WTC11 (cell line): Measurements from ENCODE around the gene TMEM176A. TPM values are rescaled to one million over a fixed set of nuclear protein-coding genes. Genes with fewer than 3 reads are reported as not detected.

ENCODE experiments used
- ATAC-seq: fragments of 200-7000 bp; cut with Tn5 transposase; 2 replicates; pipeline ENCODE4 v1.10.0; 2021; ENCODE audit warnings: mild to moderate bottlenecking, moderate library complexity
- CTCF ChIA-PET: fragments of 300-600 bp; sonication (Branson Sonifier 250); formaldehyde crosslinking; loops from one replicate; lab custom pipeline; 2021; ENCODE audit warnings: antibody characterized with exemption; lab: Charles Lee
- POLR2A ChIA-PET: fragments of 350-600 bp; sonication (Branson Sonifier 250); formaldehyde crosslinking; loops from one replicate; lab custom pipeline; 2021; ENCODE audit warnings: antibody characterized with exemption; lab: Charles Lee
- DNase-seq: peaks from one replicate; pipeline ENCODE4 v3.0.0; 2021; ENCODE audit warnings: low spot score
- H3K27ac Mint-ChIP-seq: 2 replicates; pipeline ENCODE4 v1.8.0; 2021; ENCODE audit warnings: mixed read lengths
- H3K27me3 Mint-ChIP-seq: 2 replicates; pipeline ENCODE4 v1.8.0; 2021; ENCODE audit warnings: low read depth, mild to moderate bottlenecking, moderate library complexity, mixed read lengths
- H3K36me3 Mint-ChIP-seq: 2 replicates; pipeline ENCODE4 v1.8.0; 2021; ENCODE audit warnings: mixed read lengths
- H3K4me1 Mint-ChIP-seq: 2 replicates; pipeline ENCODE4 v1.8.0; 2022; ENCODE audit warnings: mixed read lengths
- H3K4me3 Mint-ChIP-seq: 2 replicates; pipeline ENCODE4 v1.8.0; 2021; ENCODE audit warnings: mild to moderate bottlenecking, moderate library complexity, mixed read lengths
- H3K9me3 Mint-ChIP-seq: 2 replicates; pipeline ENCODE4 v1.8.0; 2021; ENCODE audit warnings: mixed read lengths
- ATF3 ChIP-seq: sonication (generic); formaldehyde crosslinking; conservative IDR thresholded peaks from 2 replicates; pipeline ENCODE4 v1.8.1; 2022; ENCODE audit warnings: mild to moderate bottlenecking, missing genetic modification reagents
- E2F1 ChIP-seq: sonication (generic); formaldehyde crosslinking; IDR thresholded peaks from 2 replicates; pipeline ENCODE4 v1.8.0; 2022; ENCODE audit warnings: mild to moderate bottlenecking, missing genetic modification reagents
- ERG ChIP-seq: fragments of 250-450 bp; sonication (Bioruptor Pico); IDR thresholded peaks from 2 replicates; pipeline ENCODE4 v1.8.0; 2021; ENCODE audit warnings: mild to moderate bottlenecking
- FOXK1 ChIP-seq: sonication (generic); formaldehyde crosslinking; IDR thresholded peaks from 2 replicates; pipeline ENCODE4 v1.8.0; 2022; ENCODE audit warnings: mild to moderate bottlenecking, moderate library complexity, missing genetic modification reagents
- GABPB1 ChIP-seq: sonication (generic); formaldehyde crosslinking; IDR thresholded peaks from 2 replicates; pipeline ENCODE4 v1.8.1; 2023; ENCODE audit warnings: mild to moderate bottlenecking, missing genetic modification reagents
- JAZF1 ChIP-seq: fragments of 250-450 bp; sonication (Bioruptor Pico); IDR thresholded peaks from 2 replicates; pipeline ENCODE4 v1.9.0; 2021; ENCODE audit warnings: moderate library complexity, mild to moderate bottlenecking, inconsistent platforms
- JUN ChIP-seq: sonication (generic); formaldehyde crosslinking; IDR thresholded peaks from 2 replicates; pipeline ENCODE4 v1.8.0; 2023; ENCODE audit warnings: mild to moderate bottlenecking, missing genetic modification reagents
- MAX ChIP-seq: sonication (generic); formaldehyde crosslinking; IDR thresholded peaks from 2 replicates; pipeline ENCODE4 v1.8.0; 2022; ENCODE audit warnings: mild to moderate bottlenecking, missing genetic modification reagents
- MXD4 ChIP-seq: fragments of 250-450 bp; sonication (Bioruptor Pico); IDR thresholded peaks from 2 replicates; pipeline ENCODE4 v1.8.0; 2021; ENCODE audit warnings: mild to moderate bottlenecking, moderate library complexity, borderline replicate concordance
- MYBL2 ChIP-seq: sonication (generic); formaldehyde crosslinking; IDR thresholded peaks from 2 replicates; pipeline ENCODE4 v1.8.1; 2023; ENCODE audit warnings: mild to moderate bottlenecking, moderate library complexity, missing genetic modification reagents
- NR2C2 ChIP-seq: sonication (generic); formaldehyde crosslinking; IDR thresholded peaks from 2 replicates; pipeline ENCODE4 v1.8.0; 2022; ENCODE audit warnings: mild to moderate bottlenecking, missing genetic modification reagents
- NR3C1 ChIP-seq: sonication (generic); formaldehyde crosslinking; conservative IDR thresholded peaks from 2 replicates; pipeline ENCODE4 v1.8.1; 2023; ENCODE audit warnings: low read depth, mild to moderate bottlenecking, missing genetic modification reagents
- SMAD4 ChIP-seq: sonication (generic); formaldehyde crosslinking; IDR thresholded peaks from 2 replicates; pipeline ENCODE4 v1.8.0; 2022; ENCODE audit warnings: mild to moderate bottlenecking, missing genetic modification reagents
- TEAD1 ChIP-seq: sonication (generic); formaldehyde crosslinking; IDR thresholded peaks from 2 replicates; pipeline ENCODE4 v1.8.0; 2022; ENCODE audit warnings: mild to moderate bottlenecking, missing genetic modification reagents
- TEAD4 ChIP-seq: sonication (generic); formaldehyde crosslinking; IDR thresholded peaks from 2 replicates; pipeline ENCODE4 v1.8.0; 2022; ENCODE audit warnings: mild to moderate bottlenecking, missing genetic modification reagents
- USF1 ChIP-seq: sonication (generic); formaldehyde crosslinking; IDR thresholded peaks from 2 replicates; pipeline ENCODE4 v1.8.0; 2022; ENCODE audit warnings: mild to moderate bottlenecking, missing genetic modification reagents
- ZBTB43 ChIP-seq: sonication (generic); formaldehyde crosslinking; IDR thresholded peaks from 2 replicates; pipeline ENCODE4 v1.8.1; 2023; ENCODE audit warnings: mild to moderate bottlenecking, missing genetic modification reagents
- ZNF219 ChIP-seq: sonication (generic); formaldehyde crosslinking; IDR thresholded peaks from 2 replicates; pipeline ENCODE4 v1.8.0; 2023; ENCODE audit warnings: missing genetic modification reagents, mild to moderate bottlenecking, borderline replicate concordance
- ZNF263 ChIP-seq: sonication (generic); formaldehyde crosslinking; IDR thresholded peaks from 2 replicates; pipeline ENCODE4 v1.8.1; 2022; ENCODE audit warnings: low read depth, mild to moderate bottlenecking, moderate library complexity, missing genetic modification reagents
- ZNF396 ChIP-seq: fragments of 250-450 bp; sonication (Bioruptor Pico); IDR thresholded peaks from 2 replicates; pipeline ENCODE4 v1.8.0; 2021; ENCODE audit warnings: mild to moderate bottlenecking, moderate library complexity, borderline replicate concordance
- ZNF416 ChIP-seq: fragments of 250-450 bp; sonication (Bioruptor Pico); IDR thresholded peaks from 2 replicates; pipeline ENCODE4 v1.9.0; 2021; ENCODE audit warnings: mild to moderate bottlenecking, inconsistent platforms
- ZNF532 ChIP-seq: fragments of 250-450 bp; sonication (Bioruptor Pico); IDR thresholded peaks from 2 replicates; pipeline ENCODE4 v1.9.0; 2021; ENCODE audit warnings: mild to moderate bottlenecking, borderline replicate concordance
- total RNA-seq: library from RNA; stranded (reverse); gene quantifications from 3 replicates; pipeline ENCODE4 v1.2.3, GENCODE V29; 2021

TMEM176A gene
- total RNA-seq, 1 experiment from 2014 or later, result 0.74 TPM

GRCh38 chr7:150823043-150823442, 22.5 kb downstream of the TMEM176A start:
- ATAC-seq, result no peak
- peaks cover 13% of the 10 kb centered on the region for H3K4me1 Mint-ChIP-seq
- H3K27ac Mint-ChIP-seq, result no peak overlapping the region
- CTCF ChIA-PET, result no interaction called here
- H3K4me3 Mint-ChIP-seq, result no peak overlapping the region
- TF ChIP-seq JAZF1 (CRISPR knock-in tag) (no peak), ZNF416 (CRISPR knock-in tag) (no peak), USF1 (CRISPR knock-in tag) (no peak), ATF3 (CRISPR knock-in tag) (no peak), NR3C1 (CRISPR knock-in tag) (no peak), ZNF396 (no peak), SMAD4 (CRISPR knock-in tag) (no peak), ERG (CRISPR knock-in tag) (no peak), ZNF263 (CRISPR knock-in tag) (no peak), MXD4 (CRISPR knock-in tag) (no peak)
- TF ChIP-seq, all 79 proteins: peak for 0
- Mint-ChIP-seq H3K9me3 (peaks cover 17% of the 10 kb centered on the region), H3K36me3 (peaks cover 4% of the 10 kb centered on the region; the same call in 1 of the 2 replicates), H3K27me3 (peaks cover 9% of the 10 kb centered on the region)
- DNase-seq, result no peak
- POLR2A ChIA-PET, result no interaction called here

- H3K27ac Mint-ChIP-seq, result no peak overlapping the region
- ChIA-PET POLR2A (no interaction called here), CTCF (interaction anchor here (0.7 to 1.1 kb wide), 5 partner anchors 9 to 75 kb away, joined by 3 to 5 read pairs (median 3); no protein-coding TSS in a partner anchor)
- H3K4me1 Mint-ChIP-seq, result peaks cover 13% of the 10 kb centered on the region
- peaks cover 4% of the 10 kb centered on the region; the same call in 1 of the 2 replicates for H3K36me3 Mint-ChIP-seq
- DNase-seq (no peak), ATAC-seq (no peak)
- no peak overlapping the region for H3K4me3 Mint-ChIP-seq
- peaks cover 17% of the 10 kb centered on the region for H3K9me3 Mint-ChIP-seq
- H3K27me3 Mint-ChIP-seq, result peaks cover 9% of the 10 kb centered on the region
- TF ChIP-seq FOXK1 (CRISPR knock-in tag) (no peak), MYBL2 (no peak), JUN (no peak), SMAD4 (CRISPR knock-in tag) (no peak), ZBTB43 (CRISPR knock-in tag) (no peak), GABPB1 (CRISPR knock-in tag) (no peak), TEAD1 (CRISPR knock-in tag) (no peak), MAX (CRISPR knock-in tag) (no peak), NR2C2 (CRISPR knock-in tag) (no peak), ATF3 (CRISPR knock-in tag) (no peak), USF1 (CRISPR knock-in tag) (no peak), TEAD4 (CRISPR knock-in tag) (no peak), ZNF219 (CRISPR knock-in tag) (no peak), E2F1 (no peak), ZNF532 (CRISPR knock-in tag) (no peak)
Measured at GRCh38 chr7:150823484-150824126, 23.0 kb downstream of the TMEM176A start.
